ENCODE data around the gene LITAFD. TPM values are rescaled to one million over a fixed set of nuclear protein-coding genes. Genes with fewer than 3 reads are reported as not detected.

LITAFD gene
- polyA plus RNA-seq, 3 donors: not detected

DNA sequence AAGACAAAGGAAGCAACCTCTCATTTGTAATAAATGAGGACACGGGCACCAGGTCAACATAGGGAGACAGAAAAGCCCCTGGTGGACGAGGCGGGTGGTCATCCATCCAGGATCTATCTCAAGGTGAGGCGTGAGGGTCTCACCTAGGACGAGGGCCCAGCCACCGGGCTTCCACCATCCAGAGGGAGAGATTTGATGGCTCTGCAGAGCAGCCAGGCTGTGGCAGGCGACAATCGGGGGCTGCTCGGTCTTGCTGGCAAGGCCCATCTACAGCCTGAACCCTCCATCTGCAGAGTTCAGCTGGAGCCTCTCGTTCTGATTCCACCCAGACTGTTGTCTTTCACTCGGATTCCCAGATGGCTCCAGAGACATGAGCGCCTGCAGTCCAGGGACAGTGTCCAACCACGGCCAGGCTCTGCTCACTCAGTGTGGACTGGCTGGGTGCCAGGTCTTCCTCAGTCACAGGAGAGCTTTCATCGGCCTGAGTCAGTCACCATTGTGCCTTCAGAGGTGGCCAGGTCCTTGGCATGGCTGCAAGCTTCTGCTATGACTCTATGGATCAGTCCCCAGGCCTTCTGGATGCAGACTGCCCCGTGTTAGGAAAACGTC lies 5.9 kb downstream of the LITAFD start:
- WGBS, 3 donors: 65 to 76% (median 76%) methylated on average over 16 of the region's 16 CpGs
- no peak overlapping the region for H3K27ac ChIP-seq (ENCODE audit: low read depth, low read length)

GRCh38 chr16:8888951-8889892 lies 7.1 kb downstream of the LITAFD start:
- 79 to 88% (median 87%) methylated on average over 22 to 23 of the region's 23 CpGs for WGBS, 3 donors
- no peak overlapping the region for H3K27ac ChIP-seq (ENCODE audit: low read depth, low read length)

GRCh38 chr16:8889893-8890548 lies 7.9 kb downstream of the LITAFD start:
- no peak overlapping the region for H3K27ac ChIP-seq (ENCODE audit: low read depth, low read length)
- WGBS, 3 donors: 77 to 79% (median 79%) methylated on average over 14 of the region's 14 CpGs

DNA sequence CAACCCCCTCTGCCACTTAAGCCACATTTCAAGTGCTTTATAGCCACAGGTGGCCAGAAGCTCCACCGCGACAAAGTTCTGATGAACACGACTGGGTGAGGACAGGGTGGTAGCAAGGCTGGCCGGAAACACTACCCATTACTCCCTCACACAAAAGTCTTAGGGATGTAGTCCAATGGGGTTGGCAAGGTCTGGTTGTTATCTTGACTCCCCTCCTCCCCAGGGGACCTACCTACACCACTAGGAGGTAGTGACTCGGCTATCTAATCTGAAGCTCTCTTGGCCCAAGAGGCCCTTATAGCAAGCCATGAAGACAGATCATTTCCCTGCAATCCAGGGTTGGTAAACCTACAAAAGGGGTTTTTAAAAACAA lies 8.4 kb downstream of the LITAFD start:
- no peak overlapping the region for H3K27ac ChIP-seq (ENCODE audit: low read depth, low read length)
- WGBS, 3 donors: 80 to 92% (median 82%) methylated on average over 5 of the region's 5 CpGs

GRCh38 chr16:8892101-8892575 lies 10.0 kb downstream of the LITAFD start:
- WGBS, 3 donors: 83 to 90% (median 86%) methylated on average over 16 of the region's 16 CpGs
- H3K27ac ChIP-seq (ENCODE audit: low read depth, low read length): no peak overlapping the region

GRCh38 chr16:8893426-8893825 lies 11.3 kb downstream of the LITAFD start:
- WGBS, 3 donors: 85 to 87% (median 87%) methylated on average over 9 of the region's 9 CpGs
- no peak overlapping the region for H3K27ac ChIP-seq (ENCODE audit: low read depth, low read length)

- 83 to 96% (median 90%) methylated on average over 14 of the region's 14 CpGs for WGBS, 3 donors
- no peak overlapping the region for H3K27ac ChIP-seq (ENCODE audit: low read depth, low read length)
Measured at GRCh38 chr16:8893976-8894690, 12.0 kb downstream of the LITAFD start.

DNA sequence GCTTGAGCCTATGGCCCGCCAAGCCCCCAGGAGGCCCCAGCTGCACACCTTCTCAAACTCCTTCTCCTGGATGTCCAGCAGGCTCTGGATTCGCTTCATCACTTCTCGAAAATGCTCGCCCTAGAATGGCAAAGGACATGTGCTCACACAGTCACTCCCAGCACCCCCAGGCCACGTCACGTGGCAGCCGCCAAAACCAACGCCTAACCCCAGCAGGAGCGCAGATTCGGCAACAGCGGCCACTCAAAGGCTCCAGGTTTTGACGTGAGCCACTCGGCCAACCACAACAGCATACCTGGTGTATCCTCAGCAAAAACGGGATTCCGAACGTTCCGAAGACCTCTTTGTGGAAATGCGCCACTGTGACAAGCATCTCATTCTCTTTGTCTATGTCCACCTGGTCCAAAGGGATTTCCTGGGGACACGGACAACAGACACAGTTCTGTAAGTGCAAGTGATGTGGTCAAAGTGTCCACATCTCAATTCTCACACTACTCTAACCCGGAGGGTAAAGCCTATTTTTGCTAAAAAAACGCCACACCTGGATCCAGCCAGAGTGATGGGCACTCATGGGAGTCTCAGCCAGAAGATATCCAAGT lies 12.7 kb downstream of the LITAFD start:
- no peak overlapping the region for H3K27ac ChIP-seq (ENCODE audit: low read depth, low read length)
- 94 to 96% (median 95%) methylated on average over 21 of the region's 21 CpGs for WGBS, 3 donors

- WGBS, 3 donors: 95 to 96% (median 96%) methylated on average over 3 of the region's 3 CpGs
Measured at GRCh38 chr16:8898660-8899318, 16.6 kb downstream of the LITAFD start.

DNA sequence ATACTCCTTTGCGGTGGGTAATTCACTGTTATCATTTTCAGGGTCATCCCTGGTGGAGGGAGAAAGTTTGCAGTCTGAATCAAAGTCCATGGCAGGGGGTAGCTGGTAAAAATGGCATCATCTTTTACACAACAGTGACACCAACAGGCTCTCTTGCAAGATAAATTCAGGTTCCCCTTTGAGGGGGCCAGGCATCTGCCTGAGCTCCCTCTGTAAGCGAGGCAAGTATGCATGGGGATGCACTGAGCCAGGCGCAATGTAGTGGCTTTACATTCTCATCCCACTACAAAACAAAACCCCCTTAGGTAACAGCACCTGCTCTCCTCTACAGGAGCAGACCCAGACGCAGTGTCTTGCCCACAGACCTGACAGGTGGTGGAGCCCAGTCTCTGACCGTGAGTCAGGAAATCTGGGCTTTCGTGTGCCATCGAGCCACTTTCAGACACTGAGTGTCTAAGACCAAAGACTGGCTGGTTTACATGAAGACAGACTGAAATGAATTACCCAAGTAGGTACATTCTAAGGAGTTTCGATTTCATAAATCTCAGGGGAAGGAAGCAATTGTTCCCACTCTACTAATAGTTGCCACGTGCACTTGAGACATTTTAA lies 17.7 kb downstream of the LITAFD start:
- WGBS, 3 donors: 83 to 93% (median 83%) methylated on average over 9 of the region's 9 CpGs
- H3K27ac ChIP-seq (ENCODE audit: low read depth, low read length): no peak overlapping the region

More at GRCh38 chr16:8898660-8899318, 16.6 kb downstream of the LITAFD start:
- H3K27ac ChIP-seq (ENCODE audit: low read depth, low read length): no peak overlapping the region

GRCh38 chr16:8900343-8900742 lies 18.2 kb downstream of the LITAFD start:
- H3K27ac ChIP-seq (ENCODE audit: low read depth, low read length): no peak overlapping the region
- WGBS, 3 donors: 79 to 85% (median 80%) methylated on average over 5 of the region's 5 CpGs

- no peak overlapping the region for H3K27ac ChIP-seq (ENCODE audit: low read depth, low read length)
- 79 to 85% (median 81%) methylated on average over 13 of the region's 13 CpGs for WGBS, 3 donors
Measured at GRCh38 chr16:8901320-8901861, 19.2 kb downstream of the LITAFD start.

GRCh38 chr16:8903004-8903403 lies 20.9 kb downstream of the LITAFD start:
- H3K27ac ChIP-seq (ENCODE audit: low read depth, low read length): no peak overlapping the region
- 93 to 95% (median 95%) methylated on average over 9 of the region's 9 CpGs for WGBS, 3 donors

DNA sequence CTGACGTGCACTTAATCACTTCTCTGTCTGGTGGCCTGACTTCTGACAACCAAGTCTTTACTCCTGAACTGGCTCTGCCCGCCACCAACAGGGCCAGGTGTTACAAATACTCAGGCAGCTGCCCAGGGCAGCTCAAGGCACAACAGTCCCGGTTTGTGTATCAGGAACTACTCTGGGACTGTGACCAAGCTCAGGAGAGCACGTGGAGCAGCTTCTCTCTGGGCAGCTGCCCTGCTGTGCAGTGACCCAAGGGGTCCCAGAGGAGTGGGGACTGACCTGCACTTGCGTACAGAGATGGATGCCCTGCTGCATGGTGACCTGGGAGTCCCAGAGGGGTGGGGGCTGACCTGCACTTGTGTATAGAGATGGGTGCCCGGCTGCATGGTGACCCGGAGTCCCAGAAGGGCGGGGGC lies 21.9 kb downstream of the LITAFD start:
- 85 to 94% (median 87%) methylated on average over 8 of the region's 8 CpGs for WGBS, 3 donors
- no peak overlapping the region for H3K27ac ChIP-seq (ENCODE audit: low read depth, low read length)

DNA sequence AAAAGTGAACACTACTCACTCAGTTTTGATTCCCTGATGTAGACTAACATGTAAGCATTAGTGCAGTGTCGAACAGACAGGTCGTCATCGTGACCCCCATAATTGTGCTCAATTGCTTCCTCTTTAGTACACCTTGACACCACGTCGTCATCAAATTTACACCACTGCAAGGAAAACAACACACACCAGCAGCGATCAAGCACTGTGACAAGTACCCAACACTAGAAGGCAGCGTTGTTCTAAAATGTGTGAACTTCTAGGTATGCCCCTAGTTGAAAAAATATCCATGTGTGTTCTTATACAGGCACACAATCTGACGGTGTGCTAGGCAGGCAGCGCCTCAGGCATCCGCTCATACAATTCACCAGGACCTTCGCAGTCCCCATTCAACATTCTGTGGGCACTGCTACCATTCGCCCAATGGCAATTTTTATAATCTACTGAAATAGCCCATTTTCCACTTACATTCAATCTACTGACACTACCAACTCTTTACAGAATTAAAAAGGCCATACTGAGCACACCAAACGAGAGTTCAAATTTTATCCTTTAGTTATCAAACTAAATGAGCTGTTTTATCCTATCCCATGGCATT lies 23.1 kb downstream of the LITAFD start:
- whole genome bisulfite sequencing, 3 donors: 70 to 79% (median 75%) methylated on average over 13 of the region's 13 CpGs
- no peak overlapping the region for H3K27ac ChIP-seq (ENCODE audit: low read depth, low read length)

DNA sequence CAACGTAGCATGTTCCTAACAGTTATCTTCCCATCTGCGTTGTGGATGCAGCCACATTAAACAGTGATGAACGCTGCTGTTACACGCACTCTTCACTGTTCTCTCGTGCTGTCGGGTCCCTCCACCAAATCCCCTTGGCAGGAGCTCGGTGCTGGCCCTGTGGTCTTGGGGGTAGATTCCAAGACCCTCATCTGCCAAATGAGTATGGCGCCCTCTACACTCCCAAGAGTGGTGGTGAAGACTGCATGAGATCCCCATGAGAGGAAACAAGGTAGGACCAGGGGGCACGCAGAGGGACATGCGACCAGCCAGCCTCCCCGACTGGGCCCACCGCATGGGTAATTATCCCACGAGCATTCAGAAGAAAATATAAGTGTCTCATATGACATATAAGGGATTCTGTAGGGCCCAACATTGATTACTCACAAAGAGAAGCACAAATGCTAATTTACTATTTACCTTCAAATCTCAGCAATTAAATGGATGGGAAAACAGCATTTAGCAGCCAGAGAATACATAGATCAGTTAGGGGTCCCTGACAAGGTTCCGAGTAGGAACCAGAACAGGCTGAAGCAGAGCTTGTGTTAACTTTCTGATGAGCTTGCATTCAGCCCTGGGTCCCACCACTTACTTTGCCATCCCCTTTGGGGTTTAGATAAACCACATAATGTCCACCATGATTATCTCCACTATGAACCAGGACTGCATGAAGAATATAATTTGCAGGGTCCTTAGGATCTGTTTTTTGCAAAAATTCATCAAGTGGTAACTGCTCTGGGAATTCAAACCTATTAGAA lies 23.8 kb downstream of the LITAFD start:
- no peak overlapping the region for H3K27ac ChIP-seq (ENCODE audit: low read depth, low read length)
- WGBS, 3 donors: 86 to 90% (median 88%) methylated on average over 14 of the region's 14 CpGs

Data from adipose tissue (tissue), 3 donors.